Panc1 (cell line): ENCODE results near the gene ADAMTS6. TPM values are rescaled to one million over a fixed set of nuclear protein-coding genes. Genes with fewer than 3 reads are reported as not detected.

Experiments
- ATAC-seq: fragments of 200-7000 bp; cut with Tn5 transposase; 2 replicates; pipeline ENCODE4 v1.9.1; 2020; ENCODE audit warnings: mild to moderate bottlenecking, moderate library complexity
- BruUV-seq: library from RNA; stranded (reverse); fragments of 400-500 nt; replicated peaks from 2 replicates; lab custom pipeline; 2021; lab: Mats Ljungman, UMichigan
- CTCF ChIA-PET: fragments of 300-600 bp; sonication (Branson Sonifier 250); formaldehyde crosslinking; loops from one replicate; lab custom pipeline; 2022; ENCODE audit warnings: antibody characterized with exemption; lab: Charles Lee
- POLR2A ChIA-PET: fragments of 300-600 bp; sonication (Branson Sonifier 250); formaldehyde crosslinking; loops from one replicate; lab custom pipeline; 2022; ENCODE audit warnings: antibody characterized with exemption; lab: Charles Lee
- DNase-seq: peaks from one replicate; pipeline ENCODE4 v3.0.0-alpha.2; 2010; ENCODE audit warnings: low read depth, low spot score
- H3K27ac ChIP-seq: 2 replicates; pipeline ENCODE4 v1.5.1; 2011; ENCODE audit warnings: mild to moderate bottlenecking, low read length, inconsistent platforms
- H3K27me3 ChIP-seq: fragments of 200-500 bp; sonication (Bioruptor generic); 2 replicates; pipeline ENCODE4 v1.6.0; 2014; ENCODE audit warnings: low read length, inconsistent platforms; ENCODE audit not compliant: control insufficient read depth, insufficient read depth
- H3K36me3 ChIP-seq: fragments of 200-500 bp; sonication (Bioruptor generic); 2 replicates; pipeline ENCODE4 v1.5.1; 2014; ENCODE audit warnings: inconsistent platforms, mild to moderate bottlenecking, low read length, moderate library complexity; ENCODE audit not compliant: control insufficient read depth, insufficient read depth
- H3K4me1 ChIP-seq: 2 replicates; pipeline ENCODE4 v1.5.1; 2011; ENCODE audit warnings: inconsistent platforms, mild to moderate bottlenecking, low read length, moderate library complexity; ENCODE audit not compliant: control insufficient read depth, insufficient read depth
- H3K4me3 ChIP-seq, 2 experiments: 2 replicates each; pipeline ENCODE4 v1.5.1; 2011 to 2012; ENCODE audit warnings: low read depth in 2 of 2, low read length in 2 of 2, mild to moderate bottlenecking in 2 of 2, inconsistent platforms in 1 of 2, moderate library complexity in 1 of 2
- H3K9me3 ChIP-seq: fragments of 200-500 bp; sonication (Bioruptor generic); 2 replicates; pipeline ENCODE4 v1.5.1; 2014; ENCODE audit warnings: low read depth, mild to moderate bottlenecking, inconsistent platforms, low read length, moderate library complexity; ENCODE audit not compliant: control insufficient read depth, insufficient read depth
- CTCF ChIP-seq: fragments of 450-650 bp; IDR thresholded peaks from 2 replicates; pipeline ENCODE4 v1.5.1; 2017; ENCODE audit warnings: mild to moderate bottlenecking
- POLR2AphosphoS5 ChIP-seq: IDR thresholded peaks from 2 replicates; pipeline ENCODE4 v1.6.1; 2012; ENCODE audit warnings: mild to moderate bottlenecking, low read depth, low read length, moderate library complexity
- REST ChIP-seq, 2 experiments: IDR thresholded peaks; 2 replicates each; pipeline ENCODE4 v1.6.1; 2011 to 2012; ENCODE audit warnings: low read depth in 2 of 2, control low read depth in 1 of 2, low read length in 1 of 2, mild to moderate bottlenecking in 1 of 2, moderate library complexity in 1 of 2; ENCODE audit not compliant: insufficient read depth in 1 of 2
- SIN3A ChIP-seq: IDR thresholded peaks from 2 replicates; pipeline ENCODE4 v1.6.1; 2012; ENCODE audit warnings: low read depth, mild to moderate bottlenecking, low read length, moderate library complexity, borderline replicate concordance; ENCODE audit not compliant: insufficient read depth
- TCF7L2 ChIP-seq: IDR thresholded peaks from 2 replicates; pipeline ENCODE4 v1.6.1; 2011; ENCODE audit warnings: mild to moderate bottlenecking, low read depth, low read length, inconsistent platforms
- in situ Hi-C: cut with HindIII; loops from 2 replicates; pipeline ENCODE4 v1.10.0; 2016; ENCODE audit warnings: low sequenced_read_pairs, low pct_unique_long_range_greater_than_20kb
- intact Hi-C: fragments of 100-400 bp; cut with micrococcal nuclease; formaldehyde crosslinking; loops from one replicate; pipeline ENCODE4 v1.10.0; 2022; ENCODE audit not compliant: unreplicated experiment
- total RNA-seq: library from RNA; stranded (reverse); gene quantifications from one replicate; pipeline ENCODE4 v1.2.1, GENCODE V29; 2021; ENCODE audit not compliant: unreplicated experiment

Gene ADAMTS6
- total RNA-seq, 1 experiment from 2014 or later, result 0.64 TPM

GRCh38 chr5:65128226-65128625, 353.5 kb downstream of the ADAMTS6 start:
- Histone ChIP-seq H3K9me3 (no peaks in the 10 kb centered on the region), H3K4me1 (no peaks in the 10 kb centered on the region), H3K36me3 (no peaks in the 10 kb centered on the region), H3K27me3 (no peaks in the 10 kb centered on the region), H3K4me3 (no peak overlapping the region), H3K27ac (no peak overlapping the region)
- TF ChIP-seq SIN3A (no peak), CTCF (no peak), TCF7L2 (no peak), POLR2AphosphoS5 (no peak), REST (IDR thresholded peaks at IDR 0.05; ENCODE audit: insufficient read depth in 1 of 2, low read depth in 2 of 2, low read length in 1 of 2) (no peak)
- in situ Hi-C loops (no loop called here), intact Hi-C loops (no loop called here)
- no TSS peak for BruUV-seq
- POLR2A ChIA-PET, result no interaction called here
- DNase-seq (no peak), ATAC-seq (no peak)
- CTCF ChIA-PET, result no interaction called here

- no TSS peak for BruUV-seq
- Histone ChIP-seq H3K27ac (no peak overlapping the region), H3K36me3 (no peaks in the 10 kb centered on the region), H3K27me3 (no peaks in the 10 kb centered on the region), H3K9me3 (no peaks in the 10 kb centered on the region), H3K4me1 (no peaks in the 10 kb centered on the region), H3K4me3 (no peak overlapping the region)
- ChIA-PET POLR2A (no interaction called here), CTCF (no interaction called here)
- intact Hi-C loops (no loop called here), in situ Hi-C loops (no loop called here)
- ATAC-seq (no peak), DNase-seq (no peak)
- TF ChIP-seq CTCF (no peak), POLR2AphosphoS5 (no peak), TCF7L2 (no peak), REST (IDR thresholded peaks at IDR 0.05; ENCODE audit: insufficient read depth in 1 of 2, low read depth in 2 of 2, low read length in 1 of 2) (no peak), SIN3A (no peak)
These were observed 354.4 kb downstream of the ADAMTS6 start for GRCh38 chr5:65127161-65127901.
